GM19328 (cell line): ENCODE data around the gene NKX1-2.

Experiments
- ATAC-seq: cut with Tn5 transposase; IDR thresholded peaks from one replicate; pipeline ENCODE4 v1.9.1; 2021; ENCODE audit warnings: mild to moderate bottlenecking, moderate library complexity; ENCODE audit not compliant: unreplicated experiment

NKX1-2 gene

GRCh38 chr10:124450012-124450782 is at the start of gene NKX1-2:
Gene NKX1-2, minus strand, starts transcription at chr10:124450035. Its CDS starts 92 bp downstream, at chr10:124449943.
- ATAC-seq, result no peak

- no peak for ATAC-seq
Measured at GRCh38 chr10:124498056-124498455, 48.2 kb upstream of the NKX1-2 start.

GRCh38 chr10:124497196-124497881 is 47.5 kb upstream of the NKX1-2 start:
- ATAC-seq, result no peak

- ATAC-seq, result no peak
Measured at GRCh38 chr10:124496620-124497019, 46.8 kb upstream of the NKX1-2 start.

- no peak for ATAC-seq
Measured at GRCh38 chr10:124496150-124496549, 46.3 kb upstream of the NKX1-2 start.

- ATAC-seq, result no peak
Measured at GRCh38 chr10:124495725-124496124, 45.9 kb upstream of the NKX1-2 start.

GRCh38 chr10:124495162-124495561 is 45.3 kb upstream of the NKX1-2 start:
- no peak for ATAC-seq

- no peak for ATAC-seq
Measured at GRCh38 chr10:124494046-124494807, 44.4 kb upstream of the NKX1-2 start.

- no peak for ATAC-seq
Measured at GRCh38 chr10:124493214-124493882, 43.5 kb upstream of the NKX1-2 start.

- no peak for ATAC-seq
Measured at GRCh38 chr10:124492266-124492665, 42.4 kb upstream of the NKX1-2 start.

GRCh38 chr10:124491105-124491504 is 41.3 kb upstream of the NKX1-2 start:
- no peak for ATAC-seq

- ATAC-seq, result no peak
Measured at GRCh38 chr10:124486635-124487034, 36.8 kb upstream of the NKX1-2 start.

GRCh38 chr10:124484661-124485060 is 34.8 kb upstream of the NKX1-2 start:
- ATAC-seq, result no peak

- ATAC-seq, result no peak
Measured at GRCh38 chr10:124484031-124484430, 34.2 kb upstream of the NKX1-2 start.

- ATAC-seq, result no peak
Measured at GRCh38 chr10:124482876-124483275, 33.0 kb upstream of the NKX1-2 start.

- no peak for ATAC-seq
Measured at GRCh38 chr10:124482236-124482800, 32.5 kb upstream of the NKX1-2 start.

GRCh38 chr10:124481717-124482116 is 31.9 kb upstream of the NKX1-2 start:
- no peak for ATAC-seq

GRCh38 chr10:124480860-124481259 is 31.0 kb upstream of the NKX1-2 start:
- no peak for ATAC-seq

- ATAC-seq, result no peak
Measured at GRCh38 chr10:124478515-124478914, 28.7 kb upstream of the NKX1-2 start.

GRCh38 chr10:124477614-124478363 is 28.0 kb upstream of the NKX1-2 start:
- no peak for ATAC-seq
